ENCODE data around the gene ANKRD33B. TPM values are rescaled to one million over a fixed set of nuclear protein-coding genes. Genes with fewer than 3 reads are reported as not detected.
"Not testable (repeated sequence)": the region's sequence is repeated elsewhere in the genome, so short reads cannot be mapped to it uniquely, and the experiment has no call there.

Gene ANKRD33B
- total RNA-seq, 1 experiment from 2014 or later, result 14.9 TPM

DNA sequence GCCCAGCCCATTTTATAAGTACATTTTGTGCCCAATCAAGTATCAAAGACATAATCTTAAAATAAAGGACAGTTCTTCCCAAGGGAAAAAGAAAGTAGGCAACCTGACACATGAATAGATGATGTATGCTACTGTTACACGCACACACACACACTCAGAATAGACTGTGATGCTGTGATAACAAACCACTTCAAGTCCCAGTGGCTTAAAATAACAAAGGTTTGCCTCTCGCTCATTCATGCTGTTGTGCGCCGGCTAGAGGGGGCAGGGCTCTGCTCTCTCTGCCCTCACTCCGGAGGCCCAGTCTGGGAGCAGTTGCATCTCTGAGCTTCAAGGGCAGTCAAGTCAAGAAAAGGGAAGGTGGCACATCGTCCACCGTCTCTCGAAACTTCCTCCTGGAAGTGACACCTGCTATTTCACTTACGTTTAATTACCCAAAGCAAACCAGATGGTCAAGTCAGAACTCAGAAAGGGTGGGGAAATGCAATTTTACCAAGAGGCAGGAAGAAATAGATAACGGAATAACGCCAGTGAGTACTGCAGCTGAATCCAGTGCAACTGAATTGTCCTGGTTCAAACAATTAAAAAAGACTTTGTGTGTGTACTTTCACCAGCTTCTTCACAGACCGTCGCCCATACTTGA, 43.3 kb downstream of the ANKRD33B start:
- Histone ChIP-seq H3F3A (ENCODE audit: low read length, unreplicated experiment) (no peaks in the 10 kb centered on the region), H3K27me3 (ENCODE audit: low read length) (no peaks in the 10 kb centered on the region), H4K20me1 (ENCODE audit: low read length) (no peaks in the 10 kb centered on the region; the same call in 1 of the 2 replicates), H3K9me3 (ENCODE audit: low read length) (no peaks in the 10 kb centered on the region), H3K36me3 (ENCODE audit: low read depth, low read length) (no peaks in the 10 kb centered on the region), H2AFZ (ENCODE audit: low read length) (no peak overlapping the region), H3K79me2 (ENCODE audit: low read length) (peaks cover 9% of the 10 kb centered on the region), H3K27ac (ENCODE audit: low read length) (no peak overlapping the region), H3K9ac (ENCODE audit: low read length) (no peak overlapping the region), H3K4me3 (ENCODE audit: low read length) (no peak overlapping the region), H3K4me1 (ENCODE audit: insufficient read depth, low read length) (peaks cover 3% of the 10 kb centered on the region), H3K4me2 (ENCODE audit: low read length) (no peak overlapping the region), H3K9me2 (replicated peaks; ENCODE audit: low read length) (no peaks in the 10 kb centered on the region)
- TF ChIP-seq EZH2phosphoT487 (IDR thresholded peaks at IDR 0.05; ENCODE audit: borderline replicate concordance, low read length) (no peak), EZH2 (IDR thresholded peaks at IDR 0.05; ENCODE audit: low read length, unreplicated experiment) (no peak)
- TF ChIP-seq, protein P1, sequence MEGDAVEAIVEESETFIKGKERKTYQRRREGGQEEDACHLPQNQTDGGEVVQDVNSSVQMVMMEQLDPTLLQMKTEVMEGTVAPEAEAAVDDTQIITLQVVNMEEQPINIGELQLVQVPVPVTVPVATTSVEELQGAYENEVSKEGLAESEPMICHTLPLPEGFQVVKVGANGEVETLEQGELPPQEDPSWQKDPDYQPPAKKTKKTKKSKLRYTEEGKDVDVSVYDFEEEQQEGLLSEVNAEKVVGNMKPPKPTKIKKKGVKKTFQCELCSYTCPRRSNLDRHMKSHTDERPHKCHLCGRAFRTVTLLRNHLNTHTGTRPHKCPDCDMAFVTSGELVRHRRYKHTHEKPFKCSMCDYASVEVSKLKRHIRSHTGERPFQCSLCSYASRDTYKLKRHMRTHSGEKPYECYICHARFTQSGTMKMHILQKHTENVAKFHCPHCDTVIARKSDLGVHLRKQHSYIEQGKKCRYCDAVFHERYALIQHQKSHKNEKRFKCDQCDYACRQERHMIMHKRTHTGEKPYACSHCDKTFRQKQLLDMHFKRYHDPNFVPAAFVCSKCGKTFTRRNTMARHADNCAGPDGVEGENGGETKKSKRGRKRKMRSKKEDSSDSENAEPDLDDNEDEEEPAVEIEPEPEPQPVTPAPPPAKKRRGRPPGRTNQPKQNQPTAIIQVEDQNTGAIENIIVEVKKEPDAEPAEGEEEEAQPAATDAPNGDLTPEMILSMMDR (conservative IDR thresholded peaks at IDR 0.05; ENCODE audit: low read depth, low read length), result no peak
- ATAC-seq, result no peak
- no TSS peak for BruUV-seq (replicated peaks)
- ChIA-PET CTCF (no interaction called here), POLR2A (ENCODE audit: unreplicated experiment) (no interaction called here)
- intact Hi-C loops (cut with micrococcal nuclease), result no loop called here
- no peak for DNase-seq

DNA sequence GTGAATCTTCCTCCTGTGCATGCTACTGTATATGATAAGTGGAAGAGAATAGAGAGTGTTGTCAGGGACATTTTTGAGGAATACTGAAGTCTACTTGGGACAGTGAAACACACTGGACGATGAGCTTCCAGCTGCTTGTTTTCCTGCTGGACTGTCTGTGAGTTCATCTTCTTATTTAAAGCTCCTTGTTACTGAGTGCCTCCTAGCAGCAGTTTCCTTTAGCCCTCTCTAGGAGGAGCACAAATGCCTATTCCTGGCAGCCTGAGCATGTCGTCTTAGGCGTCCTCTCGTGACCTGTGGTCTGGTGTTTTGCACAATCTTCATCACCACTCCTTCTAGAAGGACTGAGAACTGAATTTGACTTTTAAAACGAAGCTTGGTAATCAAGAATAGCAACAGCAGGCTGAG, 43.8 kb downstream of the ANKRD33B start:
- Histone ChIP-seq H3K79me2 (ENCODE audit: low read length) (peaks cover 4% of the 10 kb centered on the region), H4K20me1 (ENCODE audit: low read length) (no peaks in the 10 kb centered on the region), H3K9me2 (replicated peaks; ENCODE audit: low read length) (no peaks in the 10 kb centered on the region), H3K27me3 (ENCODE audit: low read length) (no peaks in the 10 kb centered on the region), H3K9me3 (ENCODE audit: low read length) (no peaks in the 10 kb centered on the region), H3K4me3 (ENCODE audit: low read length) (no peak overlapping the region), H3K36me3 (ENCODE audit: low read depth, low read length) (no peaks in the 10 kb centered on the region), H3K4me1 (ENCODE audit: insufficient read depth, low read length) (no peaks in the 10 kb centered on the region), H3K9ac (ENCODE audit: low read length) (no peak overlapping the region), H3K27ac (ENCODE audit: low read length) (no peak overlapping the region), H3F3A (ENCODE audit: low read length, unreplicated experiment) (no peaks in the 10 kb centered on the region), H2AFZ (ENCODE audit: low read length) (no peak overlapping the region), H3K4me2 (ENCODE audit: low read length) (no peak overlapping the region)
- CTCF ChIA-PET, result no interaction called here
- POLR2A ChIA-PET (ENCODE audit: unreplicated experiment), result no interaction called here
- TF ChIP-seq EZH2 (IDR thresholded peaks at IDR 0.05; ENCODE audit: low read length, unreplicated experiment), result no peak
- no peak for TF ChIP-seq EZH2phosphoT487 (IDR thresholded peaks at IDR 0.05; ENCODE audit: borderline replicate concordance, low read length)
- TF ChIP-seq, protein P1 (conservative IDR thresholded peaks at IDR 0.05; ENCODE audit: low read depth, low read length), result no peak
- BruUV-seq (replicated peaks), result no TSS peak
- DNase-seq, result no peak
- ATAC-seq, result no peak
- intact Hi-C loops (cut with micrococcal nuclease), result no loop called here

- H3K79me2 ChIP-seq (ENCODE audit: low read length); H3K9ac ChIP-seq (ENCODE audit: low read length); H3F3A ChIP-seq (ENCODE audit: low read length, unreplicated experiment); H3K27ac ChIP-seq (ENCODE audit: low read length); H3K27me3 ChIP-seq (ENCODE audit: low read length); H3K9me2 ChIP-seq (replicated peaks; ENCODE audit: low read length); POLR2A ChIA-PET (ENCODE audit: unreplicated experiment); H4K20me1 ChIP-seq (ENCODE audit: low read length); H3K9me3 ChIP-seq (ENCODE audit: low read length); H3K36me3 ChIP-seq (ENCODE audit: low read depth, low read length); CTCF ChIA-PET; H3K4me1 ChIP-seq (ENCODE audit: insufficient read depth, low read length); H2AFZ ChIP-seq (ENCODE audit: low read length); H3K4me2 ChIP-seq (ENCODE audit: low read length); ATAC-seq; BruUV-seq (replicated peaks); intact Hi-C loops (cut with micrococcal nuclease); DNase-seq; H3K4me3 ChIP-seq (ENCODE audit: low read length): not testable (repeated sequence)
Observed at GRCh38 chr5:10608081-10608480, 44.2 kb downstream of the ANKRD33B start.

All from PC-3 (cell line).